Measurements from ENCODE around the gene RAVER1. TPM values are rescaled to one million over a fixed set of nuclear protein-coding genes. Genes with fewer than 3 reads are reported as not detected.
"Not testable (repeated sequence)": the region's sequence is repeated elsewhere in the genome, so short reads cannot be mapped to it uniquely, and the experiment has no call there.

RAVER1 gene, protein sequence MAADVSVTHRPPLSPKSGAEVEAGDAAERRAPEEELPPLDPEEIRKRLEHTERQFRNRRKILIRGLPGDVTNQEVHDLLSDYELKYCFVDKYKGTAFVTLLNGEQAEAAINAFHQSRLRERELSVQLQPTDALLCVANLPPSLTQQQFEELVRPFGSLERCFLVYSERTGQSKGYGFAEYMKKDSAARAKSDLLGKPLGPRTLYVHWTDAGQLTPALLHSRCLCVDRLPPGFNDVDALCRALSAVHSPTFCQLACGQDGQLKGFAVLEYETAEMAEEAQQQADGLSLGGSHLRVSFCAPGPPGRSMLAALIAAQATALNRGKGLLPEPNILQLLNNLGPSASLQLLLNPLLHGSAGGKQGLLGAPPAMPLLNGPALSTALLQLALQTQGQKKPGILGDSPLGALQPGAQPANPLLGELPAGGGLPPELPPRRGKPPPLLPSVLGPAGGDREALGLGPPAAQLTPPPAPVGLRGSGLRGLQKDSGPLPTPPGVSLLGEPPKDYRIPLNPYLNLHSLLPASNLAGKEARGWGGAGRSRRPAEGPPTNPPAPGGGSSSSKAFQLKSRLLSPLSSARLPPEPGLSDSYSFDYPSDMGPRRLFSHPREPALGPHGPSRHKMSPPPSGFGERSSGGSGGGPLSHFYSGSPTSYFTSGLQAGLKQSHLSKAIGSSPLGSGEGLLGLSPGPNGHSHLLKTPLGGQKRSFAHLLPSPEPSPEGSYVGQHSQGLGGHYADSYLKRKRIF
- polyA plus RNA-seq: 25.9 TPM

GRCh38 chr19:10332965-10333757 is at the start of gene RAVER1:
TSS of gene RAVER1 (minus strand) at chr19:10333529. CDS start at chr19:10333507, 22 bp downstream.
- Mint-ChIP-seq H3K4me3 (peak within 1 kb of the TSS; percentile 94 to 99 (median 98)), H3K27ac (peak within 1 kb of the TSS; percentile 94 to 100 (median 97)), H3K36me3 (no peaks in the 10 kb centered on the region), H3K9me3 (no peaks in the 10 kb centered on the region), H3K4me1 (peaks cover 10 to 15% (median 14%) of the 10 kb centered on the region in 3 donors), H3K27me3 (no peaks in the 10 kb centered on the region)

DNA sequence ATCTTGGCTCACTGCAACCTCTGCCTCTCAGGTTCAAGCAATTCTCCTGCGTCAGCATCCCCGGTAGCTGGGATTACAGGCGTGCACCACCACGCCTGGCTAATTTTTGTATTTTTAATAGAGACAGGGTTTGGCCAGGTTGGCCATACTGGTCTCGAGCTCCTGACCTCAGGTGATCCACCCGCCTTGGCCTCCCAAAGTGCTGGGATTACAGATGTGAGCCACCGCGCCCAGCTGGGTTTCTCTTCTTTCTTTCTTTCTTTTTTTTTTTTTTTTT is 49.8 kb upstream of the RAVER1 start:
- H3K27me3 Mint-ChIP-seq, H3K36me3 Mint-ChIP-seq, H3K9me3 Mint-ChIP-seq, H3K27ac Mint-ChIP-seq, H3K4me3 Mint-ChIP-seq: not testable (repeated sequence)
- peaks cover 12 to 14% (median 13%) of the 10 kb centered on the region in 3 donors for H3K4me1 Mint-ChIP-seq

DNA sequence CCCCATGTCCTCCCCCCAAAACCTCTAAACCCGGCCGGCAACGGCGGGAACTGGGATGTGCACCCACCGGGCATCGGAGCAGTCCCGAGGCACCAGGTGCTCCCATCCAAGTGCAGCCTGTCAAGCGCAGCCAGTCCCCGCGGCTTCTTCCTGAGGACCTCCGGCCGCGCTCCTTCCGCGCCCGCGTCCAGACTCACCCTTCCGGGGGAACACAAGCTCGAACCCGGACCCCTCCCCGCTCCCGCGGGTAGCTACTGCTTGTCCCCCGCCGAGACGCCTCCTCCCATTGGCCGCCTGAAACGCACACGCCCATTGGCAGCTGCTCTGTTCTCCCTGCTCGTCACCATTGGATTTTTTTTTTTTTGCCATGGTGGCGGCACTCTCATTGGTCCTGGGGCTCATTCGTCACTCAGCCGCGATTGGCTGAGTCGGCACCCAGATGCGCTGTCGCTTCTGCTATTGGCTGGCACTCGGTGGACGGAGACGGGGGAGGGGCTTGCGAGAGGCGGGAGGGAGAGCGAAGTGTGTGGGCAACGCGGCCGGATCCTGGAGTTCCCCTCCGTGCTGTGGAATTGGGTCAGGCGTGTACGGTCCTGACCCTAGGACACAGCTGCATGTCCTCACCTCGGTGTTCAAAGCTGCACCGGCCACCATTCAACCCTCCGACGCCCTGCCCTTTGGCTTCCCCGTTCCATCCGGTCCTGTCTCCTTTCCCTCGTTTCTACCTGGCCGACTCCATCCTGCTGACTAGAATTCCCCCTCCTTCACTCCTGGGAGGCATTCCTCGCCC is 47.2 kb upstream of the RAVER1 start, which contains the start of gene TYK2:
Gene TYK2, minus strand, starts transcription at position 260 of the 790 bp plus-strand sequence. CDS start 2,166 bp downstream, outside the sequence.
- Mint-ChIP-seq H3K27ac (peak within 1 kb of the TSS; percentile 81 to 98 (median 97)), H3K36me3 (peaks cover 2% of the 10 kb centered on the region), H3K4me1 (peaks cover 12 to 14% (median 13%) of the 10 kb centered on the region in 3 donors), H3K9me3 (no peaks in the 10 kb centered on the region), H3K27me3 (no peaks in the 10 kb centered on the region), H3K4me3 (peak within 1 kb of the TSS; percentile 90 to 99 (median 98))

DNA sequence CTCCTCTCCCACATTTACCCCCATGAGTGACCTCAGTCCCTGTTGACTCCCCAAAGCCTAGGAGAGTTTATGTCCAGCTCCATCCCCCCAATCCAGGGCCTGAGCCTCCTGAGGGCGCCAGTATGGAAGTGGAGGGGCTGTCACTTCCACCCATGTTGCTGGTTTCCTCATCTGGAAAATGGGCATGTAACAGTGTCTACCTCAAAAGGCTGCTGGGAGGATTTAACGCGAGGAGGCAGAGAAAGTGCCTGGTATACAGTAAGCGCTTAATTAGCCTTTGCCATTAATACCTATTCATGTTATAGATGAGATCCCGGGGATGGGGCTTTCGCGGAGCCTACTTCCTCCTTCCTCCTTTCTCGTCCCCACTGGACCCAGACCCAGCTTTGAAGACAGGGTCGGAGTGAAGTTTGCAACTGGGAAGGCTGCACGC is 46.6 kb upstream of the RAVER1 start:
- peak overlapping the region; percentile 81 to 98 (median 97) for H3K27ac Mint-ChIP-seq
- peak overlapping the region; percentile 90 to 99 (median 98) for H3K4me3 Mint-ChIP-seq
- peaks cover 14 to 16% (median 15%) of the 10 kb centered on the region in 3 donors for H3K4me1 Mint-ChIP-seq
- H3K27me3 Mint-ChIP-seq: no peaks in the 10 kb centered on the region
- H3K36me3 Mint-ChIP-seq: peaks cover 3% of the 10 kb centered on the region
- no peaks in the 10 kb centered on the region for H3K9me3 Mint-ChIP-seq

DNA sequence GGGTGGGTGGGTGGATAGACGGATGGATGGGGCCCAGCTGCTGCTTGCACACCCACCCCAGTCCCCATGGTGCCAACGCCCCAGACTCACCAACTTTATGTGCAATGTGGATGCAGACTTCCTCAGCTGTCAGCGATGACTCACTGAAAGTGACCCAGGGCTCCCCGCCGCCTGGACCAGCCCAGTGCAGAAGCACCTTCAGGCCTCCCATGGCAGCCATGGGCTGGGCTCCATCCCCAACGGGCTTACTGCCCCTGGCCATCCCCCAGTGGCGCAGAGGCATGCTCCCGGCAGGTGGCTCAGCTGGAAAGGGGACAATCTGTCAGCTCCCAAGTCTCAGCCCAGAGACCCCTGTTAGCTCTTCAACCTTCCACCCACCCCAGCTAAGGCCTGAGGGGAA is 44.8 kb upstream of the RAVER1 start:
- Mint-ChIP-seq H3K27ac (peak overlapping the region in 1 of 3 donors; percentile 57), H3K9me3 (no peaks in the 10 kb centered on the region), H3K4me3 (peak overlapping the region in 1 of 4 donors; percentile 57), H3K27me3 (no peaks in the 10 kb centered on the region), H3K36me3 (peaks cover 3% of the 10 kb centered on the region), H3K4me1 (peaks cover 19 to 23% (median 20%) of the 10 kb centered on the region in 3 donors)

DNA sequence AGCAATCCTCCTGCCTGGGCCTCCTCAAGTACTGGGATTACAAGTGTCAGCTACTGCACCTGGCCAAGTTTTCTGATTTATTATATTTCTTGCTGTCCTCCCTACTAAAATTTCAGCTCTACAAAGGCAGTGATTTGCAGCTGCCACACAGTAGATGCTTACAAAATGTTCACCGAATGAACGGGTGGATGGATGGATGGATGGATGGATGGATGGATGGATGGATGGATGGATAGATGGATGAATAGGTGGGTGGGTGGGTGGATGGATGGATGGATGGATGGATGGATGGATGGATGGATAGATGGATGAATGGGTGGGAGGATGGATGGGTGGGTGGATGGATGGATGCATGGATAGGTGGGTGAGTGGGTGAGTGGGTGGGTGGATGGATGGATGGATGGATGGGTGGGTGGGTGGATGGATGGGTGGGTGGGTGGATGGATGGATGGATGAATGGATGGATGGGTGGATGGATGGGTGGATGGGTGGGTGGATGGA is 43.9 kb upstream of the RAVER1 start:
- not testable (repeated sequence) for H3K36me3 Mint-ChIP-seq, H3K9me3 Mint-ChIP-seq, H3K27me3 Mint-ChIP-seq, H3K4me3 Mint-ChIP-seq, H3K27ac Mint-ChIP-seq
- H3K4me1 Mint-ChIP-seq: peaks cover 19 to 23% (median 20%) of the 10 kb centered on the region in 3 donors

GRCh38 chr19:10374931-10375330 is 41.6 kb upstream of the RAVER1 start:
- H3K36me3 Mint-ChIP-seq: peaks cover 1% of the 10 kb centered on the region
- no peak overlapping the region for H3K27ac Mint-ChIP-seq
- peaks cover 11 to 15% (median 12%) of the 10 kb centered on the region in 3 donors for H3K4me1 Mint-ChIP-seq
- peak overlapping the region in 2 of 4 donors; percentile 23 to 67 for H3K4me3 Mint-ChIP-seq
- H3K9me3 Mint-ChIP-seq: no peaks in the 10 kb centered on the region
- H3K27me3 Mint-ChIP-seq: no peaks in the 10 kb centered on the region

GRCh38 chr19:10372690-10373089 is 39.4 kb upstream of the RAVER1 start:
- Mint-ChIP-seq H3K9me3 (no peaks in the 10 kb centered on the region), H3K4me3 (no peak overlapping the region), H3K4me1 (peaks cover 7 to 9% (median 7%) of the 10 kb centered on the region in 3 donors), H3K27ac (no peak overlapping the region), H3K36me3 (peaks cover 1% of the 10 kb centered on the region), H3K27me3 (no peaks in the 10 kb centered on the region)

DNA sequence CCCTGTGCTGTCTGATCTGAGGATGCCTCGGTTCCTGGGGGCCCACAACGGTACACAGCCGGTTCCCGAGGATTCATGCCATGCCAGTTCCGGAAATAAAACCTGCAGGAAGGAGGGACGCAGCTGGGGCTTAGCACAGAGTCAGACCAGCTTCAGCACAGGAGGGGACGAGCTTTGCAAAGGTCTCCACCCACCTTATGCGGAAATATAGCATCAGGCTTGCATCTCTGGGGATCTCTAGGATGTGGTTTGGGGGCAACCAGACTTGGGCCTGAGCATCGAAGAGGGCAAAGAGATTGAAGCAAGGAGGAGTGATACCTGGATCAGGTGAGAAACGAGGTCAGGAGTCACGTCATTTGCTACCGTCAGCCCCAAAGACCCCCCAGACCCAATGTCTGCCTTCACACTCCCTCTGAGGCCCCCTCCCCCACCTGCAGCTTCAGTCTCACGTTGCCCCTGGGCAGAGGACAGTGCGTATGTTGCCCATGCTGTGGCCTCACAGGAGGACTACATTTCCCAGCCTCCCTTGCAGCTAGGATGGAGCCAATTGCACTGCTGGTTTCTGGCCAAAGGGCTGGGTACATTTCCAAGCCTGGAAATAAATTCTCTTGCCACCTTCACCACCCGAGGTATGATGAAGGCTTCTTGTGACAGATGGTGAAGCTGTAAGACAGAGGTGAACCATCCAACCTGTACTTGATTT is 34.9 kb upstream of the RAVER1 start:
- Mint-ChIP-seq H3K27ac (no peak overlapping the region), H3K9me3 (no peaks in the 10 kb centered on the region), H3K4me1 (no peaks in the 10 kb centered on the region), H3K27me3 (no peaks in the 10 kb centered on the region), H3K4me3 (no peak overlapping the region), H3K36me3 (peaks cover 1% of the 10 kb centered on the region)

DNA sequence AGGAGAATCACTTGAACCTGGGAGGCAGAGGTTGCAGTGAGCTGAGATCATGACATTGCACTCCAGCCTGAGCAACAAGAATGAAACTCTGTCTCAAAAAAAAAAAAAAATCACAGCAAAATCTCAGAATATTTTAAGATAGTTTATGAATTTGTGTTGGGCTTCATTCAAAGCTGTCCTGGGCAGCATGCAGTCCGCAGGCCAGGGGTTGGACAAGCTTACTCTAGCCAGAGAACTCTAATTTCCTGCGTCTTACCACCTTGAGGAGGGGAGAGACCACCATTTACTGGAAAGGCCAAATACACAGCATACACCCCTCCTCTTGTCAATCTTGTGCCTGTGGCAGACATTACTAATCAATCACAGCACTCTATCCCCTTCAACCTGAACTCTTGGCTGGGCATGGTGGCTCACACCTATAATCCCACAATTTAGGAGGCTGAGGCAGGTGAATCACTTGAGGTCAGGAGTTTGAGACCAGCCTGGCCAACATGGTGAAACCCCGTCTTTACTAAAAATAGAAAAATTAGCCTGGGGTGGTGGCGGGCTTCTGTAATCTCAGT is 33.7 kb upstream of the RAVER1 start:
- not testable (repeated sequence) for H3K27me3 Mint-ChIP-seq

DNA sequence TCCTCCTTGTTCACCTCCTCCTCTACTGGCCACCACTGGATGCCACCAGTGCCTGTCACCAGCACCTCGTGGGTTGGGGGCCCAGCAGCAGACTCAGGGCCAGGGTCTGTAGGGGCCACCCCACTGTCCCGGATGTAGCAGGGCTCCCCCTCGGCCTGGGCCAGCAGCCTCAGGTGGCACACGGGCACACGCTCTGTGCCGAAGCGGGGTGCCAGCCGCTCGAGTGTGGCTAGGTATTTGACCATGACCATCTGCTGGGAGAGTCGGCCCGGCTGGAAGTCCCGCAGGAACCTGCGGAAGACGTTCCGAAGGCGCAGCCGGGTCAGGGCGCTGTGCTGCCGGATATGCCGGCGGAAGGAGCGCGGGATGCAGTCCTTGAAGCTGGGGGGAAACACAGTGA is 32.2 kb upstream of the RAVER1 start:
- Mint-ChIP-seq H3K27me3 (no peaks in the 10 kb centered on the region), H3K36me3 (peaks cover 3% of the 10 kb centered on the region), H3K4me3 (no peak overlapping the region), H3K27ac (no peak overlapping the region), H3K9me3 (no peaks in the 10 kb centered on the region), H3K4me1 (no peaks in the 10 kb centered on the region)

More for the DNA sequence above, 33.7 kb upstream of the RAVER1 start:
- not testable (repeated sequence) for H3K4me1 Mint-ChIP-seq, H3K9me3 Mint-ChIP-seq, H3K27ac Mint-ChIP-seq, H3K4me3 Mint-ChIP-seq, H3K36me3 Mint-ChIP-seq

GRCh38 chr19:10364644-10365043 is 31.3 kb upstream of the RAVER1 start:
- no peaks in the 10 kb centered on the region for H3K4me1 Mint-ChIP-seq
- H3K27ac Mint-ChIP-seq: no peak overlapping the region
- no peaks in the 10 kb centered on the region for H3K9me3 Mint-ChIP-seq
- H3K27me3 Mint-ChIP-seq: no peaks in the 10 kb centered on the region
- peaks cover 3% of the 10 kb centered on the region for H3K36me3 Mint-ChIP-seq
- H3K4me3 Mint-ChIP-seq: no peak overlapping the region

- H3K27ac Mint-ChIP-seq: no peak overlapping the region
- H3K36me3 Mint-ChIP-seq: peaks cover 4% of the 10 kb centered on the region
- H3K27me3 Mint-ChIP-seq: no peaks in the 10 kb centered on the region
- H3K9me3 Mint-ChIP-seq: no peaks in the 10 kb centered on the region
- no peak overlapping the region for H3K4me3 Mint-ChIP-seq
- peaks cover 0 to 1% (median 0%) of the 10 kb centered on the region in 3 donors for H3K4me1 Mint-ChIP-seq
Observed at GRCh38 chr19:10363789-10364281, 30.5 kb upstream of the RAVER1 start.
